ENCODE measurements around the gene SEC24C.
"Not testable (repeated sequence)": the region's sequence is repeated elsewhere in the genome, so short reads cannot be mapped to it uniquely, and the experiment has no call there.

GRCh38 chr10:73713912-73714311 lies 30.3 kb upstream of the SEC24C start:
- TF ChIP-seq CTCF, POLR2A (IDR thresholded peaks at IDR 0.05): not testable (repeated sequence)

Data from thyroid gland (tissue), 4 donors.